Upper lobe of right lung (tissue), 1 donor: ENCODE measurements around the gene CACNA1B. TPM values are rescaled to one million over a fixed set of nuclear protein-coding genes. Genes with fewer than 3 reads are reported as not detected.

ENCODE experiments used
- ATAC-seq: fragments of 200-7000 bp; cut with Tn5 transposase; one replicate; pipeline ENCODE4 v1.9.1; 2020; ENCODE audit warnings: mild to moderate bottlenecking, moderate library complexity
- DNase-seq: peaks from one replicate; pipeline ENCODE4 v3.0.0-alpha.2; 2020
- H3K27ac ChIP-seq: fragments of 200-600 bp; one replicate; pipeline ENCODE4 v1.8.0; 2022
- H3K27me3 ChIP-seq: fragments of 200-600 bp; one replicate; pipeline ENCODE4 v1.8.0; 2022; ENCODE audit warnings: mild to moderate bottlenecking
- H3K36me3 ChIP-seq: fragments of 200-600 bp; one replicate; pipeline ENCODE4 v1.8.0; 2022
- H3K4me1 ChIP-seq: fragments of 200-600 bp; one replicate; pipeline ENCODE4 v1.8.0; 2022
- H3K4me3 ChIP-seq: fragments of 200-600 bp; one replicate; pipeline ENCODE4 v1.8.0; 2022; ENCODE audit warnings: mild to moderate bottlenecking
- H3K9me3 ChIP-seq: fragments of 200-600 bp; one replicate; pipeline ENCODE4 v1.8.0; 2022
- intact Hi-C: fragments of 100-400 bp; cut with DNase I; formaldehyde crosslinking; loops from one replicate; pipeline ENCODE4 v1.11.0; 2022
- total RNA-seq: library from RNA; stranded (reverse); fragmentation: NEBNext Ultra II Directional; extraction: Animal tissue kit (Norgen Biotek cat#: 25700); gene quantifications from one replicate; pipeline ENCODE4 v1.2.1, GENCODE V29; 2021
- TF ChIP-seq, protein P1 (sequence below): fragments of 200-600 bp; IDR thresholded peaks from one replicate; pipeline ENCODE4 v1.8.0; 2022; ENCODE audit warnings: antibody characterized with exemption
- donor health status: DM: no; HTN: yes; CAD: no; lungs with severe emphysema.

CACNA1B gene
- total RNA-seq, 1 donor from 2014 or later: 0.29 TPM

DNA sequence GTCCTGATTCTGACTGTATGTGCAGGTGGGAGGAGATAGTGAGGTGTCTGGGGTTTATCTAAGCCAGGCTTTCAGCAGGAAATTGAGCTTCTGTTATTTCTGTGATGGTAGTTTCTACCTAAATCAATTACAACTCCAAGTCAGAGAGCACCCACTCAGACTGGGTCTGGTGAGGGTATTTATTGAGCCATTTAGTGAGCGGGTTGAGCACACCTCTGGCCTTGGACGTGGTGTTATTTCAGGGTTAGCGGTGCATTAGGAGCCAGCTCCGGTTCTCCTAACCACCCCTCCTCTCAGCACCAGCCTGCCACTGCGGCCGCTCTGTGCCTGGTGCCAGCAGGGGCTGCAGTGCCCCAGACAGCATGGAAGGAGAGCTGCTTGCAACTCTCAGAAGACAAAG is 238.9 kb downstream of the CACNA1B start:
- Histone ChIP-seq H3K27me3 (no peaks in the 10 kb centered on the region), H3K4me1 (no peaks in the 10 kb centered on the region), H3K9me3 (no peaks in the 10 kb centered on the region), H3K36me3 (no peaks in the 10 kb centered on the region), H3K27ac (no peak overlapping the region), H3K4me3 (no peak overlapping the region)
- TF ChIP-seq, protein P1, sequence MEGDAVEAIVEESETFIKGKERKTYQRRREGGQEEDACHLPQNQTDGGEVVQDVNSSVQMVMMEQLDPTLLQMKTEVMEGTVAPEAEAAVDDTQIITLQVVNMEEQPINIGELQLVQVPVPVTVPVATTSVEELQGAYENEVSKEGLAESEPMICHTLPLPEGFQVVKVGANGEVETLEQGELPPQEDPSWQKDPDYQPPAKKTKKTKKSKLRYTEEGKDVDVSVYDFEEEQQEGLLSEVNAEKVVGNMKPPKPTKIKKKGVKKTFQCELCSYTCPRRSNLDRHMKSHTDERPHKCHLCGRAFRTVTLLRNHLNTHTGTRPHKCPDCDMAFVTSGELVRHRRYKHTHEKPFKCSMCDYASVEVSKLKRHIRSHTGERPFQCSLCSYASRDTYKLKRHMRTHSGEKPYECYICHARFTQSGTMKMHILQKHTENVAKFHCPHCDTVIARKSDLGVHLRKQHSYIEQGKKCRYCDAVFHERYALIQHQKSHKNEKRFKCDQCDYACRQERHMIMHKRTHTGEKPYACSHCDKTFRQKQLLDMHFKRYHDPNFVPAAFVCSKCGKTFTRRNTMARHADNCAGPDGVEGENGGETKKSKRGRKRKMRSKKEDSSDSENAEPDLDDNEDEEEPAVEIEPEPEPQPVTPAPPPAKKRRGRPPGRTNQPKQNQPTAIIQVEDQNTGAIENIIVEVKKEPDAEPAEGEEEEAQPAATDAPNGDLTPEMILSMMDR: no peak
- DNase-seq (peak; percentile 52), ATAC-seq (no peak)
- intact Hi-C loops: no loop called here

DNA sequence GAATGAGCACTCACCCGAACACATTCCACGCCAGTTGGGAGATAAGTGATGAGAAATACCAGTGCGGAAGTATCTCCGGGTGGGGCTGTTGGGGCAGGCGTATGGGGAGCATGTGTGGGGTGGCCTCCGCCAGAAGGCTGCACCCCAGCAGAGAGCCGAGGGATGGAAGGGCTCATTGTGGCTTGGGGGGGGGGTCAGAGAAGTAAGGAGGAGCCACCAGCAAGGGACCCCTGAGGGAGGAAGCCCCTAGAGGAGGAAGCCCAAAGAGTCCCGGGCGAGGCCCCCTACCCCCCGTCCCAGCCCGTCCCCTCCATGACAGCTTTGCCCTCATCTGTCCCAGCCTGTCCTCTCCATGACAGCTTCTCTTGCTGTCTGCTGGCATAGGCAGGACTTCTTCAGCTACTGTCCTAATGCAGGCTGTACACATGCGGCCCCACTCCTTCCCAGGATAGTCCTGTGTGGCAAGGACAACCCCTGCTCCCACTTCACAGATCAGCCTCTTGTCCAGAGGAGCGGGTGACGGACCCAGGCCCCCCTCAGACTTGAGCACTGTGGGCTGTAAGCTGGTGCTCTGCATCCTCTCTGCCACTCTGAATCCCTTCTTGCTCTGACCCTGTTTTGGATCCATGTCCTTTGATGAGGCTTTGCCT is 239.6 kb downstream of the CACNA1B start:
- DNase-seq: peak; percentile 54
- no peak overlapping the region for H3K4me3 ChIP-seq
- no peak for ATAC-seq
- H3K27ac ChIP-seq: no peak overlapping the region
- no peaks in the 10 kb centered on the region for H3K4me1 ChIP-seq
- no peaks in the 10 kb centered on the region for H3K27me3 ChIP-seq
- no peaks in the 10 kb centered on the region for H3K36me3 ChIP-seq
- intact Hi-C loops: no loop called here
- TF ChIP-seq, protein P1: no peak
- no peaks in the 10 kb centered on the region for H3K9me3 ChIP-seq

DNA sequence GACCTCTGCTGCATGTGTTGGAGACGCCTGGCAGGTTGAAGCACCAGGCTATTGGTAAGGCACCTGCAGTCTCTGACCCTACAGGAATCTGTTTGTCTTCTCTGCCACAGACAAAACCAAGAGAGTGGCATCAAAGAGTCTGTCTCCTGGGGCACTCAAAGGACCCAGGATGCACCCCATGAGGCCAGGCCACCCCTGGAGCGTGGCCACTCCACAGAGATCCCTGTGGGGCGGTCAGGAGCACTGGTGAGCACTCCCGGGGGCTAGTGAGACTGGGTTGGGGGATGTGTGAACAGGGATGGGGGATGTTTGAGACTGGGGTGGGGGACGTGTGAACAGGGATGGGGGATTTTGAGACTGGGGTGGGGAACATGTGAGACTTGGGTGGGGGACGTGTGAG is 240.3 kb downstream of the CACNA1B start:
- TF ChIP-seq, protein P1: no peak
- ATAC-seq (no peak), DNase-seq (peak; percentile 17)
- Histone ChIP-seq H3K36me3 (no peaks in the 10 kb centered on the region), H3K4me1 (no peaks in the 10 kb centered on the region), H3K4me3 (no peak overlapping the region), H3K9me3 (no peaks in the 10 kb centered on the region), H3K27ac (no peak overlapping the region), H3K27me3 (no peaks in the 10 kb centered on the region)
- intact Hi-C loops: no loop called here

DNA sequence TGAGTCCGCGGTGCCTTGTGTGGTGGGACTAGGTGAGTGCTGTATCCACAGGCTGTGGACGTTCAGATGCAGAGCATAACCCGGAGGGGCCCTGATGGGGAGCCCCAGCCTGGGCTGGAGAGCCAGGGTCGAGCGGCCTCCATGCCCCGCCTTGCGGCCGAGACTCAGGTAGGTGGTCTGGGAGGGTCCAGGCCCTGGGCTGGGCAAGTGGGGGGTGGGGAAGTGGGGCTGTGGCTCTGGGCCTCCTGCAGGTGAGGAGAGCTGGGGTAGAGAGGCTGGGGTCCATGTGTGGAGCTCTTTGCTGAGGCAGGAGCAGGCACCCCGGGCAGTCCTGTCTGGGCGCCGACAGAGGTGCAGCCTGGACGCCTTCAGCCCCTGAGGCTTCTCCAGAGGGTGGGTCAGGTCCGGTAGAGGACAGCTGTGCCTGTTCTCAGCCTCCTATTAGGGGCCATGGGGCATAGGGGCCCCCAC is 241.1 kb downstream of the CACNA1B start:
- H3K27me3 ChIP-seq: no peaks in the 10 kb centered on the region
- H3K4me1 ChIP-seq: no peaks in the 10 kb centered on the region
- no peaks in the 10 kb centered on the region for H3K36me3 ChIP-seq
- DNase-seq (peak; percentile 58), ATAC-seq (no peak)
- intact Hi-C loops: no loop called here
- H3K27ac ChIP-seq: no peak overlapping the region
- no peak overlapping the region for H3K4me3 ChIP-seq
- TF ChIP-seq, protein P1: no peak
- H3K9me3 ChIP-seq: no peaks in the 10 kb centered on the region

DNA sequence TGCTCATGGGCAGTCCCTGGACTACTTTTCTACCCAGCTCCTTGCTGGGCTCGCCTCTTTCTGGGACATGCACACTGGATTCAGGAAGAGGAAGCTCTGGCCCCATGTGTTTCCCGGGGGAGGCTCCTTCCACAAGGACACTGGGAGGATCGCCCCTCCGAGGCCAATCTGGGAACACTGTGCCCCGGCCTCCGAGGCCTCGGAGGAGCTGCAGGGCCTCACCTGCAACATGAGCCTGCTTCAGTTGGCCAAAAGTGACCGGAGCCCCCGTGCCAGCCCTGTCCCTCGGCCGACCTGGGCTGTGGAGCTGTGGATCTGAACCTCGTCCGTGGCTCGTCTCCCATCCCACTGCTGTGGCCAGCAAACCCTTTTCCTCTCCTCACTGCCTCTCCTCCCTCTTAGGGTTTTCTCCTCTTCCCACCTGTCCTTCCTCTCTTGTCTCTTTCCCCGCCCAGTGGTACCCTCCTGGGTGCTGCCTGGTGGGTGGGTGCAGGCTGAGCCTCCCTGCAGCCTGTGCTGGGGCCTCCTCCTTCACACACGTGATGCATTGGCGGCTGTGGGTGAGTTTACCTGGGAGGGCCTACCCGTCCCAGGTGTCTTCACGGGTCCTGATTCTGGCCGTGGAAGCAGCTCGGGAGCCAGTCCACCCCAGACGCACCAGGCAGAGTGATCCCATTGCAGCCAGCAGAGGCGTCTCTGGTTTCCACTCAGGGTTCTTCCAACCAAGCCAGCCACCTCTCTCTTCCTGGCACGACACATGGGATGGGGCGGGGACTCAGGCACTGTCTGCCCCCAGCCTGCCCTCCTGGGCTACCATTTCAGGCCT is 241.8 kb downstream of the CACNA1B start:
- intact Hi-C loops: no loop called here
- no peaks in the 10 kb centered on the region for H3K4me1 ChIP-seq
- no peak overlapping the region for H3K27ac ChIP-seq
- no peaks in the 10 kb centered on the region for H3K36me3 ChIP-seq
- no peak overlapping the region for H3K4me3 ChIP-seq
- TF ChIP-seq, protein P1: no peak
- no peaks in the 10 kb centered on the region for H3K9me3 ChIP-seq
- DNase-seq (peak; percentile 47), ATAC-seq (no peak)
- no peaks in the 10 kb centered on the region for H3K27me3 ChIP-seq
